Measurements from ENCODE around the gene OTOGL. TPM values are rescaled to one million over a fixed set of nuclear protein-coding genes. Genes with fewer than 3 reads are reported as not detected.

Gene OTOGL
- total RNA-seq, 4 donors from 2014 or later: 0.21 to 0.60 (median 0.44) TPM; not detected in 1

DNA sequence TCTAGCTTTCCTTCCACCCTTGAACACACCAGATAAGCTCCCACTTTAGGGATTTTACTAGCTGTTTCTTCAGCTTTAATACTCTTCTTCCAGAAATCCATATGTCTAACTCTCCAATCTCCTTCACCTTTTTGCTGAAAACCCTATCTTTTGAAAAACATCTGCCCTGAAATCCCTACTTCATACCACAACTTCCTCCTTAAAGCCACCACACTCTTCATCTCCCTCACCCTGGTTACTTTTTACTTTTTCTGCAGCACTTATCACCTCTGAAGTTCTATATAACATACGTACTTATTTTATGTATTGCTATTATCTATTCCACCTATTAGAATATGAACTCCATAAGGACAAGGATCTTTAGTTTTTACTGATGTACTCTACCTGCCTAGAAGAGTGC lies 316.1 kb downstream of the OTOGL start:
- 71 to 79% methylated on average over 1 of the region's 1 CpG for WGBS, 2 donors
- Histone ChIP-seq H3K36me3 (no peaks in the 10 kb centered on the region), H3K4me1 (peaks cover 0 to 11% (median 0%) of the 10 kb centered on the region in 4 donors), H3K4me3 (no peak overlapping the region), H3K27me3 (no peaks in the 10 kb centered on the region), H3K27ac (no peak overlapping the region), H3K9me3 (no peaks in the 10 kb centered on the region)
- no peak for DNase-seq (ENCODE audit: low spot score in 2 of 2)
- TF ChIP-seq, protein P1, sequence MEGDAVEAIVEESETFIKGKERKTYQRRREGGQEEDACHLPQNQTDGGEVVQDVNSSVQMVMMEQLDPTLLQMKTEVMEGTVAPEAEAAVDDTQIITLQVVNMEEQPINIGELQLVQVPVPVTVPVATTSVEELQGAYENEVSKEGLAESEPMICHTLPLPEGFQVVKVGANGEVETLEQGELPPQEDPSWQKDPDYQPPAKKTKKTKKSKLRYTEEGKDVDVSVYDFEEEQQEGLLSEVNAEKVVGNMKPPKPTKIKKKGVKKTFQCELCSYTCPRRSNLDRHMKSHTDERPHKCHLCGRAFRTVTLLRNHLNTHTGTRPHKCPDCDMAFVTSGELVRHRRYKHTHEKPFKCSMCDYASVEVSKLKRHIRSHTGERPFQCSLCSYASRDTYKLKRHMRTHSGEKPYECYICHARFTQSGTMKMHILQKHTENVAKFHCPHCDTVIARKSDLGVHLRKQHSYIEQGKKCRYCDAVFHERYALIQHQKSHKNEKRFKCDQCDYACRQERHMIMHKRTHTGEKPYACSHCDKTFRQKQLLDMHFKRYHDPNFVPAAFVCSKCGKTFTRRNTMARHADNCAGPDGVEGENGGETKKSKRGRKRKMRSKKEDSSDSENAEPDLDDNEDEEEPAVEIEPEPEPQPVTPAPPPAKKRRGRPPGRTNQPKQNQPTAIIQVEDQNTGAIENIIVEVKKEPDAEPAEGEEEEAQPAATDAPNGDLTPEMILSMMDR (IDR thresholded peaks at IDR 0.05): no peak

DNA sequence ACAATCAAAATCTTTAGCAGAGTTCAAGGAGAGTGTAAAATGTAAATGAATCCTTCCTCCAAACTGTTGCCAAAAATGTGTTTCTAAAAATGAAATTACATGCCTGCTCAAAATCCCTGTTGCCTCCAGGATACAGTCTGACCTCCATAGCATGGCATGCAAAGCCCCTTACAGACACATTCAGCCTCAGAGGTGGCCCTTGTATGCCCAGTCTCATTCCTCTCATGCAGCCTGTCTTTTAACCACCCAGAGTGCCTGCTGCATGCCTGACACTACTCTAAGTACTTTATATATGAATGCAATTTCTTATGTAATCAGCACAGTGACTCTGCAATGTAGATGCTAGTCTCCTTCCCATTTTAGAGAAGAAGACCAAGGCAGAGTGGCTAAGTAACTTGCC lies 320.3 kb downstream of the OTOGL start:
- no peaks in the 10 kb centered on the region for H3K36me3 ChIP-seq
- no peak overlapping the region for H3K4me3 ChIP-seq
- H3K27me3 ChIP-seq: no peaks in the 10 kb centered on the region
- no peaks in the 10 kb centered on the region for H3K9me3 ChIP-seq
- TF ChIP-seq, protein P1 (IDR thresholded peaks at IDR 0.05): no peak
- TF ChIP-seq EP300 (IDR thresholded peaks at IDR 0.05): no peak
- TF ChIP-seq POLR2A (IDR thresholded peaks at IDR 0.05): no peak
- no peak overlapping the region for H3K27ac ChIP-seq
- peaks cover 0 to 3% (median 0%) of the 10 kb centered on the region in 4 donors for H3K4me1 ChIP-seq
- DNase-seq (ENCODE audit: low spot score in 2 of 2): no peak

DNA sequence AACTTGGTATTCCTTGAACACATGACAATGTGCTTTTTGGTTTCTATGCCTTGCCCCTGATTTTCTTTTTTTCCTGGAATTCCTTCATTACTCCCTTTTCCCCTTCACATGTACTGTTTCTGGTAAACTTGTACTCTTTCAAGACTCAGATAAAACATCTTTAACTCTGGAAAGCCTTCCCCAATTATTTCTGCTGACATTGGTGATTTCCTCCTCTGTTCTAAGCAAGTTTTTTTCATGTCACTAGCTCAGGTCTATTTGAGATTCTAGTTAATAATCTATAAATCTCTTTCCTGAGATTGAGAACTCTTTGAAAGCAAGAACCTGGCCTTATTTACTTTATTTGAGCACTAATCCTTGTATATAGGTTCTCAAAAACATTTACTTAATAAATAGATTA lies 320.7 kb downstream of the OTOGL start:
- H3K9me3 ChIP-seq: no peaks in the 10 kb centered on the region
- TF ChIP-seq, protein P1 (IDR thresholded peaks at IDR 0.05): no peak
- no peak for TF ChIP-seq EP300 (IDR thresholded peaks at IDR 0.05)
- H3K4me3 ChIP-seq: no peak overlapping the region
- H3K27me3 ChIP-seq: no peaks in the 10 kb centered on the region
- no peaks in the 10 kb centered on the region for H3K36me3 ChIP-seq
- no peak overlapping the region for H3K27ac ChIP-seq
- peaks cover 0 to 3% (median 0%) of the 10 kb centered on the region in 4 donors for H3K4me1 ChIP-seq
- DNase-seq (ENCODE audit: low spot score in 2 of 2): no peak

DNA sequence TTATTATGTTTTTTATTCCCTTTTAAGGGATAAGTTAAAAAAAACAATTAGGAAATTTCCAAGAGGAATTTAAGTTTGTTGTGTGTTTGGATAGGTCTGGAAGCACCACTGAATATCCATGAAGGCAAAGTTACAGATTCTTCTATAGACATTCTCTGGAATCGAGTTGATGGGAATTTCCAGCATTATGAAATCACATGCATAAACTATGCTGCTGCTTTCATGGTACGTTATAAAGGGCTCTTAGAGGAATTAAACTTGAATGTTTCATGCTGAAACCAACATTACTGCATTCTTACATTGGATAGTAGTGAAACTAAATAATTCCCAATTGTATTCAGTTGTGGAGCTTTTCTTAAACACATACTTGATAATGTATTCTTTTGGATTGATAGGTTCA lies 323.2 kb downstream of the OTOGL start:
- TF ChIP-seq, protein P1 (IDR thresholded peaks at IDR 0.05): no peak
- TF ChIP-seq EP300 (IDR thresholded peaks at IDR 0.05): no peak
- no peak for TF ChIP-seq POLR2A (IDR thresholded peaks at IDR 0.05)
- WGBS, 2 donors: 9 to 19% methylated on average over 2 of the region's 2 CpGs
- DNase-seq (ENCODE audit: low spot score in 2 of 2): no peak

More for the DNA sequence above, 323.2 kb downstream of the OTOGL start:
- no peaks in the 10 kb centered on the region for H3K9me3 ChIP-seq
- H3K4me3 ChIP-seq: no peak overlapping the region
- no peaks in the 10 kb centered on the region for H3K36me3 ChIP-seq
- H3K27me3 ChIP-seq: no peaks in the 10 kb centered on the region
- no peak overlapping the region for H3K27ac ChIP-seq
- peaks cover 0 to 3% (median 0%) of the 10 kb centered on the region in 4 donors for H3K4me1 ChIP-seq

Small RNA genes lying within 50 kb of the gene (small RNA-seq; reads per million reads assigned to genes)
- not detected for gene RN7SKP261
- gene RNU7-106P: not detected

Other genes with a start within 250 kb of the OTOGL start
- gene PPP1R12A, start 164.4 kb upstream of the OTOGL start, total RNA-seq: 100 to 1,000 TPM in 2 of 4 donors, 10 to 100 TPM in 2; 84.3 to 137 (median 99.6) TPM

All from tibial nerve (tissue), 4 donors.